Right lobe of liver (tissue), 4 donors: ENCODE results near the gene SHC2.

ENCODE experiments used
- POLR2A ChIP-seq: fragments of 450-650 bp; IDR thresholded peaks from one replicate; pipeline ENCODE4 v1.6.1; 2017; ENCODE audit warnings: antibody characterized with exemption, mild to moderate bottlenecking
- TF ChIP-seq, protein P1 (sequence below), 4 donors: fragments of 200-600 bp in 3 of 4; fragments of 450-650 bp in 1 of 4; IDR thresholded peaks; one replicate each; pipeline versions ENCODE4 v1.5.1 to v1.8.0; 2016 to 2022; ENCODE audit warnings: antibody characterized with exemption in 4 of 4, mild to moderate bottlenecking in 2 of 4
- donor health status: DM: no; HTN: no; CAD: no.
- donor health status: DM: no; HTN: no; CAD: no.
- donor health status: DM: no; HTN: yes; CAD: no.

DNA sequence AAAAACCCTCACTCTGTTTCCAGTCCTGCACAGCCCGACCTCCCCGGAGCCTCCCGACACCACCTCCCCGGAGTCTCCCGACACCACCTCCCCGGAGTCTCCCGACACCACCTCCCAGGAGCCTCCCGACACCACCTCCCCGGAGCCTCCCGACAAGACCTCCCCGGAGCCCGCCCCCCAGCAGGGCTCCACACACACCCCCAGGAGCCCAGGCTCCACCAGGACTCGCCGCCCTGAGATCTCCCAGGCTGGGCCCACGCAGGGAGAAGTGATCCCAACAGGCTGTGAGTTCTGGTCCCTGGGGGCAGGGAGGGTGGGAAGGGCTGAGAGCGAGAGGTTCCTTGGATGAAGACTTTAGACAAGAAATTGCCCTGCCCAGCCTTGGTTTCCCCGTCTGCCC lies 40.8 kb upstream of the SHC2 start:
- TF ChIP-seq, protein P1, sequence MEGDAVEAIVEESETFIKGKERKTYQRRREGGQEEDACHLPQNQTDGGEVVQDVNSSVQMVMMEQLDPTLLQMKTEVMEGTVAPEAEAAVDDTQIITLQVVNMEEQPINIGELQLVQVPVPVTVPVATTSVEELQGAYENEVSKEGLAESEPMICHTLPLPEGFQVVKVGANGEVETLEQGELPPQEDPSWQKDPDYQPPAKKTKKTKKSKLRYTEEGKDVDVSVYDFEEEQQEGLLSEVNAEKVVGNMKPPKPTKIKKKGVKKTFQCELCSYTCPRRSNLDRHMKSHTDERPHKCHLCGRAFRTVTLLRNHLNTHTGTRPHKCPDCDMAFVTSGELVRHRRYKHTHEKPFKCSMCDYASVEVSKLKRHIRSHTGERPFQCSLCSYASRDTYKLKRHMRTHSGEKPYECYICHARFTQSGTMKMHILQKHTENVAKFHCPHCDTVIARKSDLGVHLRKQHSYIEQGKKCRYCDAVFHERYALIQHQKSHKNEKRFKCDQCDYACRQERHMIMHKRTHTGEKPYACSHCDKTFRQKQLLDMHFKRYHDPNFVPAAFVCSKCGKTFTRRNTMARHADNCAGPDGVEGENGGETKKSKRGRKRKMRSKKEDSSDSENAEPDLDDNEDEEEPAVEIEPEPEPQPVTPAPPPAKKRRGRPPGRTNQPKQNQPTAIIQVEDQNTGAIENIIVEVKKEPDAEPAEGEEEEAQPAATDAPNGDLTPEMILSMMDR (IDR thresholded peaks at IDR 0.05), result no peak
- no peak for TF ChIP-seq POLR2A
